Endothelial cell of umbilical vein (primary cell): Measurements from ENCODE around the gene ABCC5. TPM values are rescaled to one million over a fixed set of nuclear protein-coding genes. Genes with fewer than 3 reads are reported as not detected.

Experiments used
- BruUV-seq: library from RNA; stranded (reverse); fragments of 400-500 nt; replicated peaks from 2 replicates; lab custom pipeline; 2021; lab: Mats Ljungman, UMichigan
- CTCF ChIA-PET: fragments of 300-600, 350-600 bp; sonication (Branson Sonifier 250); formaldehyde crosslinking; loops from one replicate; lab custom pipeline; 2021; ENCODE audit warnings: antibody characterized with exemption, inconsistent platforms; lab: Charles Lee
- POLR2A ChIA-PET: fragments of 300-600, 350-600 bp; sonication (Branson Sonifier 250); formaldehyde crosslinking; loops from one replicate; lab custom pipeline; 2021; ENCODE audit warnings: antibody characterized with exemption, inconsistent platforms; lab: Charles Lee
- DNase-seq: peaks from one replicate; pipeline ENCODE4 v3.0.0-alpha.2; 2011; ENCODE audit warnings: low read depth, low spot score
- FAIRE-seq: peaks from 2 replicates; lab custom pipeline; 2011; peaks lifted over from hg19 to GRCh38; lab: Jason Lieb, UNC
- H2AFZ ChIP-seq: 2 replicates; pipeline ENCODE4 v1.6.0; 2012; ENCODE audit warnings: low read depth, low read length, control low read depth, inconsistent platforms
- H3K27ac ChIP-seq: 2 replicates; pipeline ENCODE4 v1.5.1; 2011; ENCODE audit warnings: low read depth, mild to moderate bottlenecking, control low read depth, low read length, moderate library complexity; ENCODE audit not compliant: insufficient read depth
- H3K27me3 ChIP-seq, 2 experiments: 2 replicates each; pipeline versions ENCODE4 v1.6.0 to v1.6.1; 2011; ENCODE audit warnings: low read length in 2 of 2, mixed read lengths in 1 of 2; ENCODE audit not compliant: control insufficient read depth in 2 of 2, insufficient read depth in 2 of 2
- H3K36me3 ChIP-seq, 2 experiments: 2 replicates in 1 of 2; 3 replicates in 1 of 2; pipeline ENCODE4 v1.5.1; 2011; ENCODE audit warnings: low read length in 2 of 2, mild to moderate bottlenecking in 1 of 2, moderate library complexity in 1 of 2; ENCODE audit not compliant: control insufficient read depth in 2 of 2, insufficient read depth in 2 of 2; ENCODE audit errors: extremely low read depth in 1 of 2
- H3K4me1 ChIP-seq: 3 replicates; pipeline ENCODE4 v1.5.1; 2011; ENCODE audit warnings: mild to moderate bottlenecking, low read length; ENCODE audit not compliant: control insufficient read depth, insufficient read depth; ENCODE audit errors: extremely low read depth
- H3K4me2 ChIP-seq: 2 replicates; pipeline ENCODE4 v1.6.1; 2011; ENCODE audit warnings: low read length, control low read depth, mixed read lengths; ENCODE audit not compliant: insufficient read depth
- H3K4me3 ChIP-seq, 3 experiments: fragments of 200-600 bp in 1 of 3; sonication (generic), shearing (Covaris generic) in 1 of 3; replicated peaks in 1 of 3; 2 replicates each; pipeline ENCODE4 v1.5.1; 2011 to 2016; ENCODE audit warnings: control low read depth in 3 of 3, low read length in 3 of 3, mild to moderate bottlenecking in 2 of 3, inconsistent platforms in 1 of 3, low read depth in 1 of 3, moderate library complexity in 1 of 3; ENCODE audit not compliant: insufficient read depth in 1 of 3
- H3K79me2 ChIP-seq: 2 replicates; pipeline ENCODE4 v1.6.0; 2012; ENCODE audit warnings: low read length, inconsistent platforms; ENCODE audit not compliant: control insufficient read depth, insufficient read depth
- H3K9ac ChIP-seq: replicated peaks from 2 replicates; pipeline ENCODE3; 2011; ENCODE audit warnings: low read length, control low read depth; ENCODE audit not compliant: insufficient read depth; ENCODE audit errors: extremely low read depth
- H3K9me1 ChIP-seq: replicated peaks from 3 replicates; pipeline ENCODE4 v1.6.0; 2011; ENCODE audit warnings: mild to moderate bottlenecking, low read length; ENCODE audit not compliant: control insufficient read depth, insufficient read depth; ENCODE audit errors: extremely low read depth
- H3K9me3 ChIP-seq: replicated peaks from 2 replicates; pipeline ENCODE4 v1.5.1; 2012; ENCODE audit warnings: low read length, inconsistent platforms; ENCODE audit not compliant: control insufficient read depth, insufficient read depth
- H4K20me1 ChIP-seq: replicated peaks from 2 replicates; pipeline ENCODE3; 2011; ENCODE audit warnings: mild to moderate bottlenecking, low read length; ENCODE audit not compliant: control insufficient read depth, insufficient read depth; ENCODE audit errors: extremely low read depth
- dilution Hi-C: fragments of 300-500 bp; cut with MboI; formaldehyde crosslinking; loops from one replicate; pipeline ENCODE4 v1.15.0; 2019; ENCODE audit warnings: low sequenced_read_pairs; ENCODE audit not compliant: extremely low pct_ligation_motif_present
- intact Hi-C: fragments of 100-400 bp; cut with micrococcal nuclease; formaldehyde crosslinking; loops from one replicate; pipeline ENCODE4 v1.10.0; 2022
- polyA plus RNA-seq, 4 experiments: library from polyadenylated mRNA; depleted of rRNA in 3 of 4; stranded (reverse) in 3 of 4; unstranded in 1 of 4; fragments of >200 nt; gene quantifications; 2 replicates each; pipeline versions ENCODE4 v1.2.1 to v1.2.3, GENCODE V29; 2011 to 2012; ENCODE audit warnings: missing spikeins in 1 of 4
- total RNA-seq: library from RNA; stranded (reverse); gene quantifications from 2 replicates; pipeline ENCODE4 v1.2.3, GENCODE V29; 2021
- TF ChIP-seq, protein P1 (sequence below): IDR thresholded peaks from 2 replicates; pipeline ENCODE4 v1.6.1; 2011; ENCODE audit not compliant: insufficient read depth, insufficient read length
- TF ChIP-seq, protein P2 (sequence below), 2 donors: IDR thresholded peaks; 1 replicate in 1 of 2; 2 replicates in 1 of 2; pipeline ENCODE4 v1.5.1; 2011; ENCODE audit warnings: low read length in 2 of 2, mild to moderate bottlenecking in 2 of 2, moderate library complexity in 2 of 2, control low read depth in 1 of 2, inconsistent platforms in 1 of 2, low read depth in 1 of 2; ENCODE audit not compliant: insufficient read depth in 1 of 2; ENCODE audit errors: extremely low read depth in 1 of 2

ABCC5 gene
- total and polyA plus RNA-seq, 2 donors (not counting 3 experiments of a cell fraction or from before 2014, with no cell fraction given) = 22.5 to 24.6 TPM

- Histone ChIP-seq H2AFZ (peak overlapping the region; percentile 77), H4K20me1 (no peaks in the 10 kb centered on the region), H3K27ac (no peak overlapping the region), H3K4me1 (peaks cover 7% of the 10 kb centered on the region), H3K36me3 (no peaks in the 10 kb centered on the region), H3K79me2 (peaks cover 2% of the 10 kb centered on the region), H3K27me3 (peaks cover 3 to 4% of the 10 kb centered on the region in 2 experiments), H3K9me3 (no peaks in the 10 kb centered on the region), H3K9ac (peak overlapping the region; percentile 39), H3K4me3 (peak overlapping the region; percentile 7 to 59 (median 48)), H3K4me2 (peak overlapping the region; percentile 58), H3K9me1 (no peaks in the 10 kb centered on the region)
- CTCF ChIA-PET = interaction anchor here (0.7 to 4.5 kb wide), 18 partner anchors 10 to 178 kb away, joined by 3 to 31 read pairs (median 4); partner anchors contain the start of gene PARL
- dilution Hi-C loops (no loop called here), intact Hi-C loops (loop anchor here (1.0 to 5.0 kb wide), 6 partner anchors 118 to 548 kb away; partner anchors contain the start of genes AP2M1 and EIF2B5)
- no TSS peak for BruUV-seq
- DNase-seq = peak; percentile 56
- POLR2A ChIA-PET = interaction anchor here (0.9 kb wide), 1 partner anchor 11 kb away, joined by 7 read pairs; no protein-coding TSS in a partner anchor
- peak; percentile 61 for FAIRE-seq
- TF ChIP-seq, protein P1, sequence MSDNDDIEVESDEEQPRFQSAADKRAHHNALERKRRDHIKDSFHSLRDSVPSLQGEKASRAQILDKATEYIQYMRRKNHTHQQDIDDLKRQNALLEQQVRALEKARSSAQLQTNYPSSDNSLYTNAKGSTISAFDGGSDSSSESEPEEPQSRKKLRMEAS = no peak
- TF ChIP-seq, protein P2, sequence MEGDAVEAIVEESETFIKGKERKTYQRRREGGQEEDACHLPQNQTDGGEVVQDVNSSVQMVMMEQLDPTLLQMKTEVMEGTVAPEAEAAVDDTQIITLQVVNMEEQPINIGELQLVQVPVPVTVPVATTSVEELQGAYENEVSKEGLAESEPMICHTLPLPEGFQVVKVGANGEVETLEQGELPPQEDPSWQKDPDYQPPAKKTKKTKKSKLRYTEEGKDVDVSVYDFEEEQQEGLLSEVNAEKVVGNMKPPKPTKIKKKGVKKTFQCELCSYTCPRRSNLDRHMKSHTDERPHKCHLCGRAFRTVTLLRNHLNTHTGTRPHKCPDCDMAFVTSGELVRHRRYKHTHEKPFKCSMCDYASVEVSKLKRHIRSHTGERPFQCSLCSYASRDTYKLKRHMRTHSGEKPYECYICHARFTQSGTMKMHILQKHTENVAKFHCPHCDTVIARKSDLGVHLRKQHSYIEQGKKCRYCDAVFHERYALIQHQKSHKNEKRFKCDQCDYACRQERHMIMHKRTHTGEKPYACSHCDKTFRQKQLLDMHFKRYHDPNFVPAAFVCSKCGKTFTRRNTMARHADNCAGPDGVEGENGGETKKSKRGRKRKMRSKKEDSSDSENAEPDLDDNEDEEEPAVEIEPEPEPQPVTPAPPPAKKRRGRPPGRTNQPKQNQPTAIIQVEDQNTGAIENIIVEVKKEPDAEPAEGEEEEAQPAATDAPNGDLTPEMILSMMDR (IDR thresholded peaks at IDR 0.05; ENCODE audit: extremely low read depth in 1 of 2, insufficient read depth in 1 of 2, low read depth in 1 of 2, low read length in 2 of 2) = peak; percentile 82 to 97
Observed at GRCh38 chr3:184016811-184017671, 643 bp downstream of the ABCC5 start.
